NCI-H2081 (cell line): ENCODE measurements around the gene EIF3M.
"Not testable (repeated sequence)": the region's sequence is repeated elsewhere in the genome, so short reads cannot be mapped to it uniquely, and the experiment has no call there.

Source experiments
- DNase-seq, 2 experiments: peaks; one replicate each; lab custom pipeline; 2025; lab: John Stamatoyannopoulos, UW

The EIF3M gene

GRCh38 chr11:32596114-32596513 lies 12.5 kb downstream of the EIF3M start:
- DNase-seq, result not testable (repeated sequence)

- DNase-seq, result no peak
Observed at GRCh38 chr11:32597921-32598320, 14.3 kb downstream of the EIF3M start.

- no peak for DNase-seq
Observed at GRCh38 chr11:32602657-32603415, 19.2 kb downstream of the EIF3M start.

DNA sequence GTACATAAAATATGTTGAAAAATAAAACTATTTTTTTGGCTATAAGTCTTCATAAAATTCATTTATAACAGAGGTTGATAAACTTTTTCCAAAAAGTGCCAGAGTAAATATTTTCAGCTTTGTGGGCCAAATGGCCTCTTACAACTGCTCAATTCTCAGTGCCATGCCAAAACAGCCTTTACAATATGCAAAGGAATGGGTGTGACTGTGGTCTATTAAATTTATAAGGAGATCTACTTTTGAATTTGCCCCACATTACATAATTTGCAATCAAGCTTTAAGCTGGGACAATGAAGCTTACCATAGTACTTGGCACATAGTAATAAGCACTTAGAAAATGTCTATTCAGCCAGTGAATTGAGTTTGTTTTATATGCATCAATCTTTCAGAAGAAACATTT lies 22.6 kb downstream of the EIF3M start:
- DNase-seq, result no peak

GRCh38 chr11:32608826-32609225 lies 25.2 kb downstream of the EIF3M start:
- DNase-seq, result not testable (repeated sequence)

DNA sequence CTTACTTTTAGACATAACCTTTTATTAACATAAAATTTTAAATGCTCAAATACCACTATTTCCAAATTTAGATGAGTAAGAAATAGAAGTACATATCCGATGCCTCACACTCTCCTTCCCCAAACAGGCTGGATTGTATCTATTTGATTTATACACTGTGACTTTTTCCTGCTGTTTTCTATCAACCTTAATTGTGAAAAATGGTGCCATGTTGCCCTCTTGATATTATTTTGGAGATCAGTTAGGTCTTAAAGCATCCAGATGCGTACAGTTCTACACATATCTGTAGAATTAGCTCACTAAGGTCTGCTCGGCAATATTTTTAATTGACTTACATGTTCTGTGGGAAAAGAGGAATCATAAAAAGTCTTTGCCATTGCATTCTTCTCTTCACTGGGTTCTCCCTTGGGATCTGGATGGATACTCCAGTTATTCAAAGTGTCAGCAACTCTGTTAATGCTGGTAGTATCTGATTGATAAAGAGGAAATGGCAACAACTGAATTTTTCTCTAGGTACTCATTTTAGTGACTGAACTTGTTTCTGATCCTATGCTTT lies 27.2 kb downstream of the EIF3M start:
- no peak for DNase-seq

DNA sequence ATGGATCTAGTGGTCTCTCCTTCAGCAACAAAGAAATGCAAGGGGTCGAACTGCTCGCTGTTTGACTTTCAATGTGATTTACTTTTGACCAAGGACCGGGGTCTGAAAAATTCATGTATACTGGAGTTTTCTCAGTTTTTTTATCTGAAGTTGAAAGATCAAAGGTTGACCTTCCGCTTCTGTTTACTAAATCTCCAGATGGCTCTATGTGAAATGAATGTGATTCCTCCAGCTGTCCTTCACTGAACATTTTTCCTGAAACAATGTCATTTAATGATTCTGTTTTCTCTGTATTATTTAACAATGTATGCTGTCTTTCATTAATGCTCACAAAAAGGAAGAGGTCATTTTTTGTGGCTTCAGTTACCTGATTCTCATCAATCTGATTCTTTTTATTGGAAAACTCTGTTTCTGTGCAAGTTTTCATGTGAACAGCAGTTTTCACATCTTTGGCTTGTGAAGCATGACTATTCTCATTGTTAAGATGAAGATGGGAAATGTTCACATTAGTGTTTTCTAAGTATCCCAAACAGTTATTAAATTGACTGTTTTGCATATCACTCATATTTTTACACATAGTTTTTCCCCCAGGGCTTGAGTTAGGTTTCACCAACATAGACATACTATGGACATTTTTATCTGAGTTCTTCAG lies 30.0 kb downstream of the EIF3M start:
- no peak for DNase-seq

DNA sequence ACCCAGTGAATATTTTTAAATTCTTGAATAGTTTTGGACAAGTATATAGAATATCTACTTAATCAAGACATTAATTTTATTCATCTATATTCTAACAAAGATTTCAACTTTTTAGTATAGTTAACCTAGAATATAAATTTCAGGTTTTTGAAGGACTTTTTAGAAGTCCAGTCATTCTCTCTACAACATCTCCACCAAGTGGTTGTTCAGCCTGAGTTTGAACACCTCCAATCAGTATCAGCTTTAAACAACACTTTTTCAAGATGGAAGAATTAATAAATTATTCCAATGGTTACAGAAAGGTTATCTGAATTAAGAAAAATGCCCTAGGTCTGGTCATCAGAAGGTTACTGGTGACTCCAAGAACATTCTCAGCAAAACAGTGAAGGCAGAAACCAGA lies 31.8 kb downstream of the EIF3M start:
- DNase-seq, result no peak

GRCh38 chr11:32616903-32617302 lies 33.3 kb downstream of the EIF3M start:
- DNase-seq, result no peak

DNA sequence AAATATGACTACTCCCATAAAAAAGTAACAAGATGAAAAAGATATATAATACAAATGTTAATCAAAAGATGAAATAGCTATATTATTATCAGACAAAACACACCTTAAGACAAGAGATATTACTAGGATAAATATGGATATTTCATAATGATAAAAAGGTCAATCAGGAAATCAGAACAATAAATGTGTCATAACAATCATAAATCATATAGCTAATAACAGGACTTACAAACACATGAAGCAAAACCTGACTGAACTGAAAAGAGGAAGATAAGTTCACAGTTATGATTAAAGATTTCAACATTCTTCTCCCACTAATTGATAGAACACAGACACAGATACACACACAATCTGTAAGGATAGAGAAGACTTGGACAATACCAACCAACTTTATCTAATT lies 47.2 kb downstream of the EIF3M start:
- DNase-seq, result no peak

GRCh38 chr11:32635819-32636218 lies 52.2 kb downstream of the EIF3M start:
- DNase-seq, result no peak

- DNase-seq, result no peak
Observed at GRCh38 chr11:32641361-32641760, 57.7 kb downstream of the EIF3M start.

GRCh38 chr11:32643526-32643925 lies 59.9 kb downstream of the EIF3M start:
- DNase-seq, result no peak
